Frontal cortex (tissue), 4 donors: ENCODE results near the gene SASH3. TPM values are rescaled to one million over a fixed set of nuclear protein-coding genes. Genes with fewer than 3 reads are reported as not detected.

Experiments
- DNase-seq, 2 donors: peaks; one replicate each; pipeline ENCODE4 v3.0.0; 2012; ENCODE audit warnings: low spot score in 2 of 2
- FAIRE-seq: peaks from 2 replicates; lab custom pipeline; 2012; peaks lifted over from hg19 to GRCh38; lab: Jason Lieb, UNC
- small RNA-seq: library from RNA; depleted of rRNA; stranded (forward); fragments of <200 nt; gene quantifications from one replicate; pipeline ENCODE3, GENCODE V24; 2014
- total RNA-seq: library from RNA; depleted of rRNA; stranded (reverse); fragments of >200 nt; gene quantifications from one replicate; pipeline ENCODE4 v1.2.3, GENCODE V29; 2014
- donor health status: control.
- donor health status: control.
- donor health status: control.

SASH3 gene
- total RNA-seq, 1 donor from 2014 or later = 0.82 TPM

- no peak for DNase-seq
Measured at GRCh38 chrX:129843209-129843458, 63.4 kb downstream of the SASH3 start.

GRCh38 chrX:129843459-129844306, 63.9 kb downstream of the SASH3 start, which contains the start of gene ZDHHC9:
Gene ZDHHC9 (minus strand): TSS chrX:129843886. CDS start chrX:129841945, 1,941 bp downstream.
- no peak for FAIRE-seq

More at GRCh38 chrX:129843209-129843458, 63.4 kb downstream of the SASH3 start:
- FAIRE-seq = no peak

More at GRCh38 chrX:129843459-129844306, 63.9 kb downstream of the SASH3 start, which contains the start of gene ZDHHC9:
- peak; percentile 80 to 84 for DNase-seq

Small RNA genes lying within 50 kb of the gene (small RNA-seq; reads per million reads assigned to genes)
- gene RF00017 = not detected

Other genes starting within 250 kb of the SASH3 start
- 38.7 TPM for gene OCRL, start 239.7 kb upstream of the SASH3 start, total RNA-seq
- gene APLN, start 125.0 kb upstream of the SASH3 start, total RNA-seq = 2.4 TPM
- gene XPNPEP2, start 41.0 kb upstream of the SASH3 start, total RNA-seq = under 0.01 TPM
- gene ZDHHC9, start 63.9 kb downstream of the SASH3 start, total RNA-seq = 19.6 TPM
- 11.0 TPM for gene UTP14A, start 126.2 kb downstream of the SASH3 start, total RNA-seq
- gene BCORL1, start 202.7 kb downstream of the SASH3 start, total RNA-seq = 2.0 TPM